ENCODE data around the gene NHSL2.
"Not testable (repeated sequence)": the region's sequence is repeated elsewhere in the genome, so short reads cannot be mapped to it uniquely, and the experiment has no call there.

Gene NHSL2

DNA sequence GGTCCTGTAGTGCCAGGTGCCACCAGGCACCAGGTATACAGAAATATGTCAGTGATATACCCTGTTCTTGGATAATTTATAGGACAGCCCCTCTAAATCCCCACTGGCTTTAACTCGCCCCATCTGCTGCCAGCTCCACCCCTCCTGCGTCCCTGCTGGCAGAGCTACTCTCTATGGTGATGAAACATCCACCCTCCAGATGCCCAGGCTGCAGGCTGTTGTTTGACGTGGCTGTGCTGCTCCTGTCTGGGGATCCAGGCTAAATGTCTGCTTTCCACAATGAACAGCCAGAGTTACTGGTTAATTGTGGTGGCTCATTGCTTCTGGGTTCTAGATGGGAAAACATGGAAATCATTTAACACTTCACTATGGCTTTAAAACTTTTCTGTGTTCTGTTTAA lies 12.9 kb downstream of the NHSL2 start:
- DNase-seq (ENCODE audit: low read depth, low spot score) = no peak

DNA sequence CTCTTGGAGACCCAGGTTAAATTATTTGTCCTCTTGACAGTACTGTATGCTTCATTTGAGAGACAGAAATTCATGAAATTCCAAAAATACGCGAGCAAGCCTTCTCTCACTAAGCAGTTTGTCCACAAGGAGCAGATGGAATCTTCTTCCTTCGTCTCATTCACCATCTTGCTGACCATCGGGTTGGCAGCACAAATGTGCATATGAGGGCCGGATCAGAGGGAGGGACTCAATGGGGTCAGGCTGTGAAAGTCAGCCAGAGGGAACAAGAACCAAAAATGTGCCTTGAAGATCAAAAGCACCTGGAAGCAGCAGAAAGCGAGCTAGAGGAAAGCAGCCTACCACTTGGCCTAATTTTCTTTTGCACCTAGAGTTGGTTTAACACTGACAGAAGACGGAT lies 16.4 kb downstream of the NHSL2 start:
- no peak for DNase-seq (ENCODE audit: low read depth, low spot score)

DNA sequence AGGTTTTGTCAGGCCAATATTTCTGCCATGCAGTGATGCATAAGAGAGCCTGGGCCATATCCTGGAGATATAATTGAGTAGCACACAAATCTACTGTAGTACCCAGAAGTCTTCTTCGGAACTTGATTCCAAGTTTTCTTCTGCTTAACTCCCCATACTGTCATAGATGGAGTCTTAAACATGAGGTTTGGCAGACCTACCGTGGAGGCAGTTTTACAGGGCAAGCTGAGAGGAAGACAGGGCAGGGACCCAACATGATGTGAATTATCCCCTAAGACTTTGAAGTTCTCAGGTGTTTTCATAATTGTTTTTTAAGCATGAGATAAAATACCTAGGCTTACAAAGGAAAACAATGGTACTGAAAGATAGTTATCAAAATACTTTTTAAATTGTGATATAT lies 18.2 kb downstream of the NHSL2 start:
- no peak for DNase-seq (ENCODE audit: low read depth, low spot score)

DNA sequence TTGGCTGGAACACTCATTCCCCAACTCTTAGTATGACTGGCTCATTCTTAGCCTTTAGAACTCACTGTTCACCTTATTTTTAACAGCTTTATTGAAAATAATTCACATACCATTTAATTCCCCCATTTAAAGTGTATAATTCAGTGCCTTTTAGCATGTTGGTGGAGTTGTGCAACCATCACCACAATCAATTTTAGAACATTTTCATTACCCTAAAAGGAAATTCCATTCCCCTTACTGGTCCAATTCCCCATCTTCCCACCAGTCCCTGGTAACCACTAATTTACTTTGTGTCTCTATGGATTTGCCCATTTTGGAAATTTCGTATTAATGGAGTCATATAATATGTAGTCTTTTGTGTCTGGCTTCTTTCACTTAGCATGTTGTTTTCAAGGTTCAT lies 19.7 kb downstream of the NHSL2 start:
- DNase-seq (ENCODE audit: low read depth, low spot score) = no peak

DNA sequence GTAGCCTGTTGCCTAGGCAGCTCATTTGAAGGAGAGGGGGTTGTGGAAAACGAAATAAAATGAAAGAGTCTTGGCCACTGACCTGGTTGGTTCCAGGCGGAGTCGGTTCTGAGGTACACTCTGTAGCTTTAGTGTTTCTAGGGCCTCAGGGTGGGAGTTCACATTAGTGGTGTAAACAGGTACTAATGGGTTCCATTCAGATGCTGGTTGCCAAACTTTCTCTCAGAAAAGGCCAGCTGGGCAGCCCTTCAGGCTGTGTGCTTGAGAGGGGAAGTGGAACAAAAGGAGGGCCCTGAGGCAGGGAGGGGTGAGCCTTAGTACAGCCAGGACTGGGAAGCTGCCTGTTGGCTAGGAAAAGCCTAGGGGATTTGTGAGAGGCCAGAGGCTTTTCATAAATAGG lies 24.8 kb downstream of the NHSL2 start:
- no peak for DNase-seq (ENCODE audit: low read depth, low spot score)

DNA sequence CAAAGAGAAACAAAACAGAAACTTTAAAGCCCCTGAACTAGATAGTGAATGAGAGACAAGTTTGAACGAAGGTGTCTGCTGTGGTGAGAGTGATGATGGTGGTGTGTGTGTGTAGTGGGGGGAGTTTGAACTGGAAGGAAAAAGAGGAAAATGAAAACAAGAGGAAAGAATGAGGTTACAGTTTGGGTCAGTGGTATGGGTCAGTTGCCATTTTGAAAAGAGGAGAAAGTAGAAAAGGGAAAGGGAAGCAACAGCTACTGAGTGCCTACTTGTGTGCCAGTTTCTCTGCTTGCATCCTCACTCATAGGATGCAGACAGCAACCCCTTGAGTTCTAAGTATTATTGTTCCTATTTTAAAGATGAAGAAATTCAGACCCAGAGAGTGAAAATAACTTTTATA lies 26.0 kb downstream of the NHSL2 start:
- no peak for DNase-seq (ENCODE audit: low read depth, low spot score)

DNA sequence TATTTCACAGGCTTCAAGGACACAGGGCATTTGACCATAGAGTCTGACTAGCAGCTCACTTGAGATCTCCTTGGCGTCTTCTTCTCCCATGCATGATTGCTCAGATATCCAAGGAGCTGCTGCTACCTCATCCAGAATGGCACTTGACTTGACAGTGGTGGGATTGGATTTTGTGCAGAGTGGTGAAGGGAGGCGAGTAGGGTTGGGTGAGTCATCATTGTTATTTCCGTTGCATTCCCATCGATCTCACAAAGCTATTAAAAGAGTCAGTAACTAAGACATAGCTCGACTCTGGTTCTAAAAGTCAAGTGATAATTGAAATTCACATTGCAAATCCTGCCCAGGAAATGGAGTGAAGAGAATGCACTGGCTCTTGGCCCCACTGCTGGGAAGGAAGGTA lies 27.7 kb downstream of the NHSL2 start:
- no peak for DNase-seq (ENCODE audit: low read depth, low spot score)

DNA sequence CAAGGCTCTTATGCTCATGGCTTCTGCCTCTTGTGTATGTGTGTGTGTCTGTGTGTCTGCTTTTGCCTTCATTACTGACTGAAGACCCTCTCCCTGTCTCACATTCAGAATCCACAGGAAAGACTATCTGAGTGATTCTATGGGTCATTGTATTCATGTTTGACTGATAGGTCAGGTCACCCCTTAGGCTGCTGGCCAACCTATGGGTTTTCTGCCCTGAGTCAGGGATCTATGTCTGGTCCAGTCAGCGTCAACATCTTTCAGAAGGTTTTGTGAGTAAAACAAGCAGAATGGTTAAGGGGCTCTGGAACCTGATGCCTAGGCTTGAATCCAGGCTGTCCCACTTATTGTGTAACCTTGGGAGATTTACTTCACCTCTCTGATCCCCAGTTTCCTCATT lies 30.5 kb downstream of the NHSL2 start:
- DNase-seq (ENCODE audit: low read depth, low spot score) = no peak

DNA sequence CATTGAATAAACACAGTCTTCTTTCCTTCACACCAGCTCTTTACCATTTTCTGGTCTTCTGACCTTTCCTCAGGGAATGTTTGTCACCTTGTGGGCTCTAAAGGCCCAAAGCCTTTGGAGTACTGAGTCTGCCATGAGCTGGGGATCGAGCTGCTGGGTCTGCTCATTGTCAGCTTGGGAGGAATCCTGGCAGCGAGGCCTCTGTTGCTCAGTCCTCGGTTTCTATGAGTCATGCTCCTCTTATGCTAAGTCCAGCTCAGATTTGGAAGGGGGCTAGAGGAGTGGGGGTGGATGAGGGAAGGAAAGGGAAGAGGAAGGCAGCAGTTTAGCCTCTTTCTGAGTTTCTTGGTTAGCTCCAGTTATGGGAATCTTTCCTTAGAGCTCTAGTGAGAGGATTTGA lies 31.1 kb downstream of the NHSL2 start:
- no peak for DNase-seq (ENCODE audit: low read depth, low spot score)

DNA sequence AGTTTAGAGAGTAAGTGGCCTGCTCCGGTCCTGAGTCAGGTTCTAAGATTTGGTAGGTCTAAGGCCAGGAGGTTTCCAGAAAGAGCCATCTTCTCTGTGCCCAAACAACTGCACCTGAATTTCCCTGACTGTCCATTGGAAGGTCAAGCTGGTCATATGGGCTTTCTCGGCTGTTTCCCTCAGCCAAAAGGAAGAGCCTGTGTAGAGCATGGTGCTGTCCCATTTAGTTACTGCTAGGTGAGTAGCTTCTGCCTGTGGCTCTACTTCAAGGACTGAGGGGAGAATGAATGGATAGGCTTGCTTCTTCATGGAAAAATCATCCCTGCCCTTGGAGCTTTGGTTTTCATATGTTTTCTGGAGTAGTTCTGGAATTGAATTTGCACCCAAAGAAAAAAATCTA lies 33.7 kb downstream of the NHSL2 start:
- DNase-seq (ENCODE audit: low read depth, low spot score) = no peak

DNA sequence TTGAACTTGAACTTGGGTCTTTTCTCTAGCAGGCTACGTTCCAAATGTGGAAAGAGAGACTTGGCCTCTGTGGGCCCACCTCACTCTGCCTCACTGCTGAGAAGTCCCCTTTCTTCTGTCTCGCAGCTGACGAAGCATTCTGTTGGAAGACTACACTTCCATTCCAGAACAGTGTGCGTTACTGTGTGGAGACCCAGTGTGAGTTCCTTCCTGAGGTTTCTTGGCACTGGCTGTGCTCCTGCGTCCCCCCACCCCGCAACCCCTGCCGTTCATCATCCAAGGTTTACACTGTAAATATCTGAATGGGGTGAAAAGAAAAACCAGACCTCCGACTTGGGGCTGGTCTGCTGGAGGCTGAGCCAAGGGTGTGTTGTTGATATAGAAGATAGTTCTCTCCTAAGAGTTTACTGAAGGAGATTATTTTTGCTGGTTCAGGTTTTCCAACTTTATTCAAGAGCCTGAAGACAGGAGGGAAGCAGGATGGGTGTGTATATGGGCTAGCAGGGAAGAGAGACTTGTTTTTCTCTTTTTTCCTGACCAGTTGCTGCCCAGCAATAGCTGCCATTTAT lies 34.7 kb downstream of the NHSL2 start:
- DNase-seq (ENCODE audit: low read depth, low spot score) = peak; percentile 42

DNA sequence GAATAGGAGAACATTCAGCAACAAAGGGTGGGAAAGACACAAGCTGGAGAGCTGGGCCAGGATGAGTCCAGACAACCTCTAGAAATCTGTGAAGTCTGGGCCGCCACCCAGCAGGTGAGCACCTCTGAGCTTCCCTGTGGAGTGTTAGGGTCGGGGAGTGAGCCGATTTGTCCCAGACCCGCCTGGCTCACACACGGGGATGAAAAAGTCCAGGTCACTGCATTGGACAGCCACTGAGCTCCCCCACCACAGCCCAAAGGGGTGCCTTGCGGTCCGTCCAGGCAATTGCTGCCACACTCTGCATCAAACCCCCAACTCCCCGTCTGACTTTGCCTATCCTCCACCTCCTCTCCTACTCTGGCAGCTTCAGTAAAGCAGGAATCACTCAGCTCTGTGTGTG lies 38.7 kb downstream of the NHSL2 start:
- no peak for DNase-seq (ENCODE audit: low read depth, low spot score)

DNA sequence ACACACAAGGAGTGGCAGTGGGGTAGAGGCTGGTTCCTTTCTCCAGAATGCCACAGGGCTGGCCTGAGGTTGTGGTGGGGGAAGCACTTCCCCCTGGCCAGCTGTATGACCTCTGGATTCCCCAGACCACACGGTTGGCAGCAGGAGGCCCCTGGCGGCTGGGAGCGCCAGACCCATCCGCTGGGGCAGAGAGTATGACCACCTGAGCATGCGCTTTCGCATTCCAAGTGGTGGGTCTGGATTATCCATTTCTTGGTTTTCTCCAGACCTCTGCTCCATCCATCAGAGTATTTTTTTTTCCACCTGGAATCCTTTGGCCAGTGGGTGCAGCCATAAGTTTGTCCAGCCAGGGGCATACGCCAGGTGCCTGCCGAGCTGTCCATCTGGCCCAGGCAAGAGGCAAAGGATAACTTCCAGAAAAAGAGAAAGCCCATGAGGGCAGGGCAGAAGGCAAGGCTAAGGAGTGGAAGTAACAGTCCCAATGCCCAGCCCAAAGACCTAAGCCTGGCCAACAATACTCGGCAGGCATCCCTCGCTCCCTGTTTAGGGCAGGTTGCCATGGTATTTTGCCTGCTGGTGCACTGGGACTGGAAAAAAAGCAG lies 39.3 kb downstream of the NHSL2 start:
- no peak for DNase-seq (ENCODE audit: low read depth, low spot score)

DNA sequence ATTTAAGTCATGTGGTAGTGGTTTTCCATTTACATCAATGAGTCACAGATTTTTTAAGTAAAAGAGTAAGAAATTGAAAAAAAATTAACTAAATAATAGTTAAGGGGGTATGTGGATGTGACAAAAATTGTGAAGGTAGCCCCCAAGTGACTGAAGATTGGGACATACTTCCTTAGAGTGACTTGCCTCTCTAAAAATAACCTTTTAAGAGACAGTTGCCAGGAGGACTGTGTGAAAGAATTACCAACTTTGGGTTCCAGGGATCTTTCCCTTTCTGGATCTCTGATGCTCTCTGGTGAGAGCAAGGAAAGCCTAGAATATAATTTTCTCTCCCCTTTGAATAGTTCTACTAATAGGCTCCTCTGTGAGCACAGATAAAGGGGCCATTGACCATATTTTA lies 42.7 kb downstream of the NHSL2 start:
- DNase-seq (ENCODE audit: low read depth, low spot score) = no peak

DNA sequence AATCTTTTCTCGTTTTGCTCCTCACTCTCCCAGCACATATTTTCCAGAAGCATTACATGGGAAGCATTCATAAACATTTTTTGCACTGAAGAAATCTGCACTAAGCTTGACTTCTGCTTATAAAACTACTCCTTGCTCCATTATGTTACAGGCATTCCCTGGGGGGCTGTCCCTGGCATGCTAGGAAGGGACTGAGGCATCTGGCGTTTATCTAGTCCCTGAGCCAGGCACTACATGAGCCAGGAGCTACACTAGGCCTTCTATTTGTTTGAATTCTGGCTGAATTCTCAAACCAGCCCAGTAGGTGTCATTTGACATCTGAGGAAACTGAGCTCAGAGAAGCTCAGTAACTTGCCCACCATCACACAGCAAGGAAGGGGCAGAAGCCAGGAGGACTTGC lies 43.3 kb downstream of the NHSL2 start:
- DNase-seq (ENCODE audit: low read depth, low spot score) = no peak

DNA sequence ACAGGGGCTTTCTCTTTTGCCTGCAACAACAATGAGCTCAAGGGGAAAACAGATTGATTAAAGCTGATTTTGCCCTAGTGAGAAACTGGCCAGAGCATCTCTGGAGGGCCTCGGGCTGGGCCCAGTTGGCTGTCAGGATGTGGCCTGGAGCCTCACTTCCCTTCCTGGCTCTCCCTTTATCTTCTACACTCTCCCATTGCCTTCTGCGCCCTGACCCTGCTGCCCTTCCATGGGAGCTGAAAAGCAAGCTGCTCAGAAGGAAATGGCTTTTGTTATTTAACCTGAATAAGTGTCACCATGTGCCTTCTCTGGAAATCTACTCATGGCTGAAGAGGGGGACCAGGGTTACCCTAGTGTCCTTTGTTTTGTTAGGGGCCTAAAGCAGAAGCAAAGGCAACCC lies 43.8 kb downstream of the NHSL2 start:
- no peak for DNase-seq (ENCODE audit: low read depth, low spot score)

DNA sequence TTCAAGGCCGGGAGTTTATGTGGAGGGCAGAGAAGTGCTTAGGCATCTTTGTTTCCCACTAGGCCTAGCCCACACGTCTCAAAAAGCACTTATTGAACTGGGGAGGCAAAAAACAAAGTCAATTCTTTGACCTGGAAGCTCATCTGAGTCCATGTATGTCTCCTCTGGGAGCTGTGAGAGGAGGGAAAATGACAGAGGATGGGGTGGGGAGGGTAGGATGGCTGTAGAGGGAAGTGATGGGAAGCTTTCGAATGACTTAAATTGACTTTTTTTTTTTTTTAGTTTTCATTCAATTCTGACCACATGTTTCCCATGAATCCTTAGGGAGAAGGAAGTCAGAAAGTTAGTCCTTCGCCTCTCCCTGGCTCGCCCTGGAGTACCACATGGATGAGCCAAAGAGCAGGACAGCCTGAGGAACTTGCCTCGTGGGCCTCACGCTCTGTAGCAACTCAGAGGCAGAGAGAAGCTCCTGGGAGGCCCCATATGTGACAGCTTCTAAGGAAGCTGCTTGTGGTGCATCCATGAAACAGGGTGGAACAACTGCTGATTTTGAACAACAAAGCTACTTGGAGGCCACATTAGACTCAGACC lies 45.0 kb downstream of the NHSL2 start:
- no peak for DNase-seq (ENCODE audit: low read depth, low spot score)

DNA sequence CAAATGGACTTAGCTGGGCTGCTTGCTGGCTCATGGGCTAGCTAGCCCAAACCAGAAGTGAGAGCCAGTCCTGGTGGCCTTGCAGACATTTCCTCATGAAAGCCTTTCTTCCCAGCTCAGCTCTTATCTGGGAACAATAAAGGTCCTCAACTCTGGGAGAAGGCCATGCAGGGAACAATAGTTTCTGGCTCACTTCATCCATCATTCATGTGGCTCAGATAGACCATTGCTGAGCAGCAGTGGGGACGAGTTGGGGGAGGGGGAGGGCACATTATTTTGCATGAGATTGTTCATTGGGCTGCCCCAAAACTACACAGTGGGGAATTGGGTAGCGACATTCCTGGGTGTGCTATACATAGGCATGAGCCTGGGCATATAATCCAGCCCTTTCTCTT lies 47.6 kb downstream of the NHSL2 start:
- DNase-seq (ENCODE audit: low read depth, low spot score) = no peak

DNA sequence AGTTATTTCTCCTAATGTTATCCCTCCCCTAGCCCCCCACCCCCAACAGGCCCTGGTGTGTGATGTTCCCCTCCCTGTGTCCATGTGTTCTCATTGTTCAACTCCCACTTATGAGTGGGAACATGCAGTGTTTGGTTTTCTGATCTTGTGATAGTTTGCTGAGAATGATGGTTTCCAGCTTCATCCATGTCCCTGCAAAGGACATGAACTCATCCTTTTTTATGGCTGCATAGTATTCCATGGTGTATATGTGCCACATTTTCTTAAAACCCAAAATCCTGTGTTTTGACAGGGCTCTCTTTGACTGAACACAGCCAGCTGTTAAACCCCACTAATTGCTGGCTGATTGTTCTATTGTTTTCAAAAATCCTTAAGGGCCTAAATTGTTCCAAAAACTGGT lies 53.5 kb downstream of the NHSL2 start:
- DNase-seq (ENCODE audit: low read depth, low spot score) = not testable (repeated sequence)

DNA sequence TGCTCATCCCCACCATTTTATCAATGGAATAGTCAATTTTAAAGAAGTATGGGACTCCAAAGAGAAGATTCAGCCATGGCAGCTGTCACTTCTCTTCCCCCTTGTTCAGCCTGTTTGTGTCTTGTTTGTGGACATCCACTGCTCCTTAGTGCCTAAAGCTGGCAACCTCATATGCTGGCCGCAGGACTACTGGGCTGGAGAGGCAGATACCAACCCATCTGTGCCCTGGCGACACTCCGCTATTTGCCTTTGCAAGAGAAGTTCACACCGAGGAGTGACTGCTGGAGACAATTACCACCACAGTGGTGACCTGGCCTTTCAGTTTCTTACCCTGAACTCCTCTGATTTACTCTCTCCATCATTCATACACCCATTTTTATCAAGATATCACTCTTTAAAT lies 64.3 kb downstream of the NHSL2 start:
- DNase-seq (ENCODE audit: low read depth, low spot score) = no peak

DNA sequence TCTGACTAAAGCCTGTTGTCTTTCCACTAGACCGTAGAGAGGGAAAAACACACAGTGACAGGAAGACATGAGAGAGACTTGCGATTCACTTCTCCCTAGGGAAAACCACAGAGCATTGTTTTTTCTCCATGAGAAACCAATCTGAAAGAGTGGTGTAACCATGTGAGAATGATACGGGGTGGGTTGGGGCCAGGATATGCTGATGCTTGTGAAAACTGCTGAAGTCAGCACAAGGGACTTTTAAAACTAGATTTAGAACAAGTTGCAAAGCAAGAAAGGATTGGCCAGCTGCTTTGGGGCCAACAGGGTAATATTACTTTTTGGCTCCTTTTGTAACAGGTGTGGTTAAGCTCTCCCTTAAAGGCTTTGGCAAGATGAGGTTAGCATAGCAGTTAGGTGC lies 66.1 kb downstream of the NHSL2 start:
- DNase-seq (ENCODE audit: low read depth, low spot score) = no peak

DNA sequence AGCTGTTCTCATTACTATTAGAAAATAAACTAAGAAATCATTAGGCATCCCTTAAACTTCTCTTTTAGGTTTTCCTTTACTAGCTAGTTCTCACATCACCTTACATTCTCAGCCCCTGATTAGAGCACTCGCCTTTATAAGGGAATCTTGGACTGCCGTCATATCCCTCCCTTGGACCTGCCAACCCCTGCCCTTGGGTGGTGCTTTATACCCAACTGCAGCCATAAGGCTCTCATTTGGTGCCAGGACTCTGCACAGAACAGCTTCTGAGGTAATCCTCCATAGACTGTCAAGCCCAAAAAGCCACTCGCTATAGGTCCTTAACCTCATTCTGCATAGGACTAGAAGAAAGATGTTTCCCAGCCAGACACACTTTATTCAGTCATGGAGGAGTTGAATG lies 67.5 kb downstream of the NHSL2 start:
- no peak for DNase-seq (ENCODE audit: low read depth, low spot score)

DNA sequence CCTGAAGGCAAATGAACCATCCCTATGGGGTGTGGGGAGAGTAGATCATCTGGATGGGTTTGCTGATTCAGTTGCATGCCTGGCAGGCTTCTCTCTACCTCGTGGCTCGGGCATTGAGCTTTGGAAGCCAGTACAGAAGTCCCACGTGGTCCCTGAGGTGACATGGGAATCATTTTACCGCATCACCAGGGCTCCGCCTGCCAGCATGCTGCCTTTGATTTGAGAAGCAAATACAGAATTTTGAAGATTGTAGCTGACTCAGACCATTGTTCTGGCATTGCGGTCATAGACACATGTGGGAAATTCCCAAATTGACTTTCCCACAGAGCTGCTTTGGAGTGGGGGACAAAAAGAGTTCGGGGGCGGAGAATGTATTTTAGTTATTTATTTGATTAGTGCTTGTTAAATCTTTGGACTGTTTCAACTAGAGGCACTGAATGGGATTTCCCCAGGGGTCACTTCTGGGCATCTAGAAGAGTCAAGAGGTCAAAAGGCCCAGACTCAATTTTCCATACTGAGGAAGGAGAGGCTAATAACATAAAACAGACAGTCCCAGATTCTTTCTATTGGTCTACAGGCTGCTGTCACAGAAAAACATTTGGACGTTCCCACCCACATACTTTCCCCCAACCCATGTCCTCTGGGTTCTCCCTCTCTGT lies 79.3 kb downstream of the NHSL2 start:
- no peak for DNase-seq (ENCODE audit: low read depth, low spot score)

All from brain pericyte (primary cell).